NCI-H69 (cell line): ENCODE results near the gene JAK1.
A peak's percentile ranks its signal among the peaks of the same experiment; 100 is the strongest.

Experiments
- DNase-seq: peaks from one replicate; lab custom pipeline; 2025; lab: John Stamatoyannopoulos, UW

The JAK1 gene

DNA sequence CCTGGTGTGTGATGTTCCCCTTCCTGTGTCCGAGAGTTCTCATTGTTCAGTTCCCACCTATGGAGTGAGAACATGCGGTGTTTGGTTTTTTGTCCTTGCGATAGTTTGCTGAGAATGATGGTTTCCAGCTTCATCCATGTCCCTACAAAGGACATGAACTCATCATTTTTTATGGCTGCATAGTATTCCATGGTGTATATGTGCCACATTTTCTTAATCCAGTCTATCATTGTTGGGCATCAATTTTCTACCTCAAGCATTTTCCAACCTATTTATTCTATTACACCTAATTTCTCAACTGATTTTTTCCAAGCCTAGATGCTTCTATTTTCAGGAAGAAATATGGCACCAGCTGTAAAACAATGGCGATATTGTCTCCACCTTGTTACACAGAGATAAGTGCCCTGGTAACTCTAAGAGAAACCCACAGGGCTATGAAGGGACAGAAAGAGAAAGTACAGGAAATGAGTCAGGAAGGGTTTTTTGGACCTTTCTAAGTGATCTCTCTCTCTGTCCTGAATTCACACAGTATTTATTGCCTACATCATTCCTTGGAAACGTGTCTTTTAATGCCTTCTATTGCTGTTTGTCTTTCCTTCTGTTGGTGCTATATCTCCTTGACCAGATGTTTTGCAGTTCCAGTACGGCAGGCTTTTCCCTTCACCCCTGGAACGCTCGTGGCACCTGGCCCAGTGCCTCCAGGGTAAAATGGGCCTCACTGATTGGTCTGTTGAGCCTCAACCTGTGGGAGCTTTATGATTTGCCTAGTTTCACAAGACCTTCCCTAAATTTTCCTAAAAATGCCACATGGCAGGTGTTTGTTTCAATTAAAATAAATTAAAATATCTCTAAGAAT lies 14.6 kb upstream of the JAK1 start:
- peak; percentile 83 for DNase-seq

DNA sequence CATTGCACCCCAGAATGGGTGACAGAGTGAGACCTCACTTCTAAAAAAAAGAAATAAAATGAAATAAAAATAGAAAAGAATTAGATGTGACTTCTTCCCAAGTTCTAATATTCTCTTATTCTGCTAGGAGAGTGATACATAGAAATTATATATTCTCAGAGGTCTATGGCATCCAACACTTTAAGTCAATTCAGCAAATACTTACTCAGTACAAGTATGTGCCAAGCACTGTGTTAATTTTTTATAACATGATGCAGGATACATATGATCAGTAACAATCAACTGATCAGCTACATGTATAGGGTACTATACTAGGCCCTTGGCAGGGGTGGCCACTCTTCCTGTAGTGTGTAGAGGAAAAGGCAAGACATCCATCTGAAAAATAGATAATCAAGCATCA lies 13.0 kb upstream of the JAK1 start:
- no peak for DNase-seq

DNA sequence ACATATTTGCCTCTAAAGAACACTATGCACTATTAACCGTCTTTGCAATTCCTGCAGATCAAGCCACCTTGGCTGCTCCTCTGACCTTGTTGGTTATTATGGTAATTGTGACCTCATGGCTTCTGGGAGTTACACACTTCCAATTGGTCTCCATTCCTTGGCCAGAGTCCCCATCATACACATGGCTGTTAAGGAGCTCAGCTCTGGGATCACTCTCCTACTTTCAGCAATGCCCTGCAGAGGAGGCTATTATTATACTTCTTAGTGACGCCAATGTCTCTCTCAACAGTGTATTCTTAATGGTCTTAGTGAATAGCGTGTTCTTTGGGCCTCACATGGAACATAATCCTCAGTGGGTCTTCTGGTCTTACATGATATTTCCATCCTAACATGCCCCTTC lies 10.0 kb upstream of the JAK1 start:
- no peak for DNase-seq

DNA sequence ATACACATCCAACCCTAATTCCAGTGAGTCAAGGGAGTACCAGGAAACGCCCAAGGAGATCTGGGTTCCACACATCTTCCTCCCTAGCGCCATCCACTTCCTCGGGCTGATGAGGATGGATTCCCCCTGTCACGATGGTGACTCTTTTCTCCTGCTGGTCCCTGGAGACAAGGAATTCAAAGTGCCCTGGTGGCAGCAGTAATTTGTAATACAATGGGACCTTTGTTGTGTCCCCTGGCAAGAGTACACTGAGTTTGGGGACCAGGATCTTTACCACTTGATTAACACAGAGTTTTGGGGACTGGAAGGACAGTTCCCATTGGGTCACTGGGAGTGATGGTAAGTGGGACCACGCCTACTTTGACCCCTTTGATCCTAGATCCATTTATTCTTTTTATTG lies 9.4 kb upstream of the JAK1 start:
- DNase-seq, result peak; percentile 14

DNA sequence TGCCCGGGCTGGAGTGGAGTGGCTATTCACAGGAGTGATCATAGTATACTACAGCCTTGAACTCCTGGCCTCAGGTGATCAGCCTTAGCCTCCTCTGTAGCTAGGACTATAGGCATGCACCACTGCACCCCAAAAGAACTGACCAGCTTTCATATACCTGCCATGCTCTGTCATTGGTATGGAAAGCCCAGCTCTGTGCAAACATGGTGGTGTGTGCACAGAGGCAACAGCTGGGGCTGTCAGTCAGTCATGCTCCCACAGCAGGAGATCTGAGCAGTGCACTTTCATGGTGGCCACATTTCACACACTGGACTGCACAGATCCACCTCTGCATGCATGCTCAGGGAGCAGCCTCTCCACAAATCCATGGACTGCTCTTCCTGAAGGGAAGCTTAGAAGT lies 8.8 kb upstream of the JAK1 start:
- peak; percentile 46 for DNase-seq

DNA sequence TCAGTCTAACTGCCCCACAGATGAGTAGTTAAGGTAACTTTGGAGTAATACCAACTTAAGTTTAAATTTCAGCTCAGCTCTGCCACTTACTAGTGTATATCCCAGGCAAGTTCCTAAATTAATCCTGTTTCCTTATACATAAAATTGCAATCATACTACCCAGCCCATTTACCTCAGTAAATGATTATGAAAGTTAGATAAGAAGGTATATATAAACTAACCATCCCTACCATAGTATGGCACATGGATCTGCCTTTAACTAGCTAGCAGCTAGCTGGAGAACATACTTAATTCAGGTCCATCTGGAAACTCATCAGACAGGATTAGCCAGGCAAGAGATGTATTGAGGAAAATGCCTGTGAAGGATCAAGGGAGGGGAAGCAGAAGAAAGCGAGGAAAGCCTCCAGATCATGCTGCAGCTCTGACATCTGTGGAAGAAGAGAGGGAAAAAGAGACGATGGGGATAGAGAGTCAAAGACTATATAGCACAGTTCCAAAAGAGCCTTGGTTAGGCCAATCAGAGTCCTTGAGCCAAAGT lies 8.0 kb upstream of the JAK1 start:
- no peak for DNase-seq

DNA sequence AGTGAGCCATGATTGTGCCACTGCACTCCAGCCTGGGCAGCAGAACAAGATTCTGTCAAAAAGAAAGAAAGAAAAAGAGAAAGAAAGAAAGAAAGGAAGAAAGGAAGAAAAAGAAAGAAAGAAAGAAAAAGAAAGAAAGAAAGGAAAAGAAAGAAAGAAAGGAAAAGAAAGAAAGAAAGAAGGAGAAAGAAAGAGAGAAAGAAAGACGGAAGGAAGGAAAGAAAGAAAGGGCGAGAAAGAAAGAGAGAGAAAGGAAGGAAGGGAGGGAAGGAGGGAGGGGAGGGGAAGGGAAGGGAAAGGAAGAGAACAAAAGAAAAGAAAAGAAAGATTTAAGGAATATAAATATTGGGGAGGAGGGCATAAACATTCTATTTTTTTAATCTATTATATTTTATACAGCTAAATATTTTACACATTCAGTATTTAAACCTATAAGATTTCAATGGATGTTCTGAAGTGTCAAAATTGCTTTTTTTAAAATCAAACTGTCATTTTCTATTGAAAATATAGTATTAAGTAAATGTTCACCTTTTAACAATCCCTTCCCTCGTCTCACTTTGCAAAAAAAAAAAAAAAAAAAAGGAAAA lies 6.8 kb upstream of the JAK1 start:
- DNase-seq, result no peak

DNA sequence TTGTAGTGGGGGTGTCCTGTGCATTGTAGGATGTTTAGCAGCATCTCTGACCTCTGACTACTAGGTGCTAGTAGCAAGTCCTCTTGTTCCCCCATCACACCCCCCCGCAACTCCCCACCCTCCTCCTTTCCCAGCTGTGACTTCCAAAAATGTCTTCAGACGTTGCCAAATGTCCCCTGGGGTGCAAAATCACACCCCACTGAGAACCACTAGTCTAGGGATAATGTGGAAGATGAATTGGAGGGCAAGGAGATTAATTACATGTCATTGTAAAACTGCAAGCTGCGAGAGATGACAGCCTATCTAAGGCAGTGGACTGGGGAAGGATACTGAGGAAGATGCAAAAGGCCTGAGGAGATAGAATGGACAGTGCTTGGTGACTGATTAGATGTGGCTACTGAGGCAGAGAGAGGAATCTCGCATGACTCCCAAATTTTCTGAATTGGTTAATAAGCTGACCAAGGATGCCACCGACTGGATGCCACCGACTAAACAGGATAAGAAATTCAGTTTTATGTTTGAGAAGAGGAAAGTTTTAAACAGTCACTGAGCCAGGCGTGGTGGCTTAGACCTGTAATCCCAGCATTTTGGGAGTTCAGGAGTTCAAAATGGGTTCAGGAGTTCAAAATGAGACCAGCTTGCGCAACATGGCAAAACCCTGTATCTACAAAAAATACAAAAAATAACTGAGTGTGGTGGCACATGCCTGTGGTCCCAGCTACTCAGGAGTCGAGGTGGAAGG lies 3.1 kb upstream of the JAK1 start:
- peak; percentile 47 for DNase-seq

DNA sequence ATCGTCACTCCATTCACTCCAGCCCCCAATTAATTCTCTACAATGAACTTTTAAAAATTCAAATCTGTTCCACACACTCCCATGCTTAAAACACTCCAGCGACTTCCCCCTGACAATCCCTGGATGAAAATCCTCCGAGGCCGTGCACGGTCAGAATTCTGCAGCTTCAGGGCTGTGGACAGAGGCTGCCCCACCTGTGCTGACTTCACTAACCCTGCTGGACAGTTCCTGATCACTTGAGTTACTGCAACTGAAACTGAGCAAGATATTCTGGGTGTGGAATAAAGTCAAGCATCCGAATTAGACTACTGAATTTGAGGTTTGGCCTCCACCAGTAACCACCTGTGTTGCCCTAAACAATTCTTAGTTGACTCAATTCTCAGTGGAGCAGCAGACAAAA lies 1.0 kb upstream of the JAK1 start:
- DNase-seq, result no peak

DNA sequence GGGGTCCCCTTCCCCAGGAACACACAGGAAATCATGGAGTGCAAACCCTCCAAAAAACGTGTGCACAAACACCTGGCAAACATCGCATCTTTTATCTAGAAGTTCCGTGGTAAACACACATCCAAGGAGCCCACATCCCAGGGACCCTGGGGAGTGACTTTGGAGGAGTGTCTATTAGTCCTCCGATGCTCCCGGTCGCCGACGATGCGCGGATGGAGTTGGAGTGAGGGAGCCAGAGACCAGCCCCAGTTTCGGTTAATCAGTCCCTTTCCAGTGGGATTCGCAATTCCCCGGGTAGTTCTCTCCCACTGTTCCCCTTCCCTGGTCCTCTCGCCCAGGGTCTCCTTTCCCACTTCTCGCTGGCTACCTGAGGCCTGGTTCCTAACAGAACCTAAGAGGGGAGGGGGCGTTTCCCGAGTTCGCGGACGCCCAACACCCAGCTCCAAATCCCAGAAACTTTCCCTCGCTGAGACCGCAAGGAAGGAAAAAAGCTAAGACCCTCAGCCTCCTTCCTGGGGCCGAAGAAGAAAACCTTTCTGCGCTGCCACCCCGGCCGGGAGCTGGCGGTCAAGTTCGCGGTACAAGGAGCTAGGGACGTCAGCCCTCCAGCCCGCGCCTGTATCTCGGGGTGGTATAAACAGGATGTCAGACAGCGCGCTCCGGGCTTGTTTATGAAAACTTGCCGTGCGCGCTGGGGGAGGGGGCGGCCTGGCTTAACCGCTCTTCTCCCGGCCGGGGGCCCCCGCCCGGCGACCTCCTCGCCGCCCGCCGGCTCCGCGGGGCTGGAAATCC lies 787 bp downstream of the JAK1 start:
- DNase-seq, result peak; percentile 67

DNA sequence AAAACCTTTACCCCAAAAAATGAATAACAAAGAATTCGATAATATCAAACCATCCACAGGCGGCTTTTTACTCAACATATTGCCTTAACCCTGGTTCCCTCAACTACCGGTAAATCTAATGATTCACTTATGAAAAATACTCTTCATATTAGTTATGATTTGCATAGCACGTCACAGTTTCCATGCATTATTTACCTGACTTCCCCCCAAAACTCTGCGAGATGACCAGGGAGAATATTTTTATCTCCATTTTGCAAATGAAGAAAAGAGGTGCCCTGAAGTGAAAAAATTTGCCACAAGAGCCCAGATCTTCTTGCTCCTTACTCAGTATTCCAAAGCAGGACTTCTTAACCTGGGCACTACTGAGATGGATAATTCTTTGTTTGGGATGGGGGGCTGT lies 2.9 kb downstream of the JAK1 start:
- DNase-seq, result no peak

DNA sequence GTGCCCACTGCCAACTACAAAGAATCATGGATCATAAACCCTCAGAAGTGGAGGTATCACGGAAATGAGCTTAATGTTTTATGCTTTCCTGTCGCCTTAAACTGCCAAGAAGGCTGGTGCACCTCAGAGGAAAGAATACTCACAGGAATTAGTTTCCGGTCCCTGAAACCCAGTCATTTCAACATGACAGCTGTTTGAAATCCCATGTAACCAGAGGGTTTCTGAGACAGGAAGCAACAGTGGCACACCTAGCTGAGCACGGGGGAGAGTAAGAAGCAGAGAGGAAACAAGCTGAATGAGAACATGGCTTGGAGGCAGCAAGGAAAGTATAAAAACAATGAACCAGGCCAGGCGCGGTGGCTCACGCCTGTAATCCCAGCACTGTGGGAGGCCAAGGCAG lies 3.9 kb downstream of the JAK1 start:
- DNase-seq, result peak; percentile 39

DNA sequence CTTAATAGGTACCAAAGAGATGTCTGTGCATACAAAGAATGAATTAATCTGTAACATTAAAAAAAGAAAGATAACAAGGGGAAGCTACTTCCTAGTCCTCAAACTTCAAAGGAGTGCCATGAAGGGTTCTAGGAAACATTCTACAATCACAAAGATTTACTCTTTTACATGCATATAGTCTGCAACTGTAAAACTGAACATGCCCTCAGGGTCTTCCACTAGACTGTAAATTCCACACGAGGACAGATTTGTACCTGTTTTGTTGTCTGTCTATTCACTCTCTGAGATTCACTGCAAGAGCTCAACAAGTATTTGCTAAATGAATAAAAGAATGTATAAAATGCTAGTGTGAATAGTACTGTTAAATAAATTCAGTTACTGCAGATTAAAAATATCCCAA lies 4.4 kb downstream of the JAK1 start:
- no peak for DNase-seq

DNA sequence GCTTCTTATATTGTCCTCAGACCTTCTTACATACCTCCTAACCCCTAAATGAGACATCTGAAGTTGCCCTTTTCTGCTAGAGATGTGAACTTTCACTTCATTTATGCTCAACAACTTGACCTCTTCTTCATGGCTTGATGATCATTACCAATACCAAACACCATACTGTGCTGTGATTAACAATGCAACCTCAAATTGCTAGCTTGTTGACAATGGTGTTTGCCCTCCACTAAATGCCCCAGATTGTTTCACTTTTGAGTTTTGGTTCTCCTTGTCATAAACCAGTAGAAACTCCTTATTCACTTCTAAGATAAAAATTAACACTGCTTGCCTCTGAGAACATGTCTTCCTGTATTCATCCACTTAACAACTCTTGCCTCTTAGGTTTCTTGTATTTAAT lies 5.6 kb downstream of the JAK1 start:
- no peak for DNase-seq

DNA sequence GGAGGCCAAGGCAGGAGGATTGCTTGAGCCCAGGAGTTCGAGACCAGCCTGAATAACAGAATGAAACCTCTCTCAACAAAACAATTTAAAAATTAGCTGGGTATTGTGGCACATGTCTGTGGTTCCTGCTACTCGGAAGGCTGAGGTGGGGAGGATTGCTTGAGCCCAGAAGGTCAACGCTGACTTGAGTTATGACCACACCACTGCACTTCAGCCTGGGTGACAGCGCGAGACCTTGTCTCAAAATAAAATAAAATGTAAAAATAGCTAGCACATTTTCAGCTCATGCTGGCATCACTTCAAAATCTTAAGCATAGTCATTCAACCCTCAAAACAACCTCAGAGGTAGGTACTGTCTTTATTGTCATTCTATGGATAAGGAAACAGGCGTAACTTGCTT lies 6.4 kb downstream of the JAK1 start:
- DNase-seq, result no peak

DNA sequence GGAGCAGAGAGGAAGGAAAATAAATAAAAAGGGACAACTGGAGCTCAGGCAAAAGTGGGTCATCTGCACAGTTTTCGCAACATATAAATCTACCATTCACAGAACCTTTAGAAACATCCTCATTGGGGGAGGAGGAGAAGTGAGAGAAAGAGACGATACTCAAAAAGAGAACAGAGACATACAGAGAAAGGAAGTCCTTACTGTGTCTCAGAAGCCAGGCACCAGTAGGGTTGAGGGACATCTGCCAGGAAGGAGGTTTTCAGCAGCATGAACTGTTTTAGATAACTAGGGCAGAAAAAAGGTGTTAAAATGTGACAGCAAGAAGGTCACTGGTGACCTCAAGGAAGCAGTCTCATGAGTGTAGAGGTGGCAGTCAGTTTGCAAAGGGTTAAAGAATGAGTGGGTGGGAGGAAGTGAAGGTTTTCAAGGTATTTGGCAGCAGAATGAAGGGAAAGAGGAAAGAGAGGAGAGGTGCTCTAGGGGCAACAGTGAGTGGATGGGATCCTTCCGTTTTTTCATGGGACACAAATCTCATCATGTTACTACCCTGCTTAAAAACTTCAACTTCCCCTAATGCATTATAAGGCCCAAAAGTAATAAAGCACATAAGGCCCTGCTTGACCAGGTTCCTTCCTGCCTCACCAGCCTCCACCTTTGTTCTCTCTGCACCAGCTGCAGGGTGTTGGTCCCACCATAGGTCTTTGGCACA lies 9.5 kb downstream of the JAK1 start:
- no peak for DNase-seq

DNA sequence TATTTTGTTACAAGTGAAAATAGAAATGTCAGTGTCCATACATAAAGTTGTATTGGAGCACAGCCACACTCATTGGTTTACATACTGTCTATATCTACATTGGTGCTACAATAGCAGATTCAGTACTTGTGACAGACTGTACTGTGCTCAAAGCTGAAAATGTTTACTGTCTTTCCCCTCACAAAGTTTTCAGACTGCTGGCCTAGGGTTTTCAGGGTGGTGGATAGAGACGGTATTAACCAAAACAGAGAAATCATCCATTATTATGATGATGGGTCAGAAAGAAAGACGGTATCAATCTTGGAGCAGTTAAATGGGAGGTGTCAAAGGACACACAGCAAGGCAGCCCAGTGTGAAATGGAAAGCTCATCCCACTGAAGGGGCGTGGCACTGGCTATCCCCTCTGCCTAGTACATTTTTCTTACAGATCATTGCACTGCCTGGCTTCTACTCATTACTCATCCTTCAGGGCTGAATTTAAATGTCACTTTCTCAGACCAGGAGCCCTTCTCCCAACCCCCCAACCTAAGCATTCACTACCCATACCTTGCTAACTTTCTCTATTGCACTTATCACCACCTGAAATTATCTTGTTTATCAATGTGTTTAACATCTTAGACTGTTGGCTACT lies 10.2 kb downstream of the JAK1 start:
- no peak for DNase-seq

DNA sequence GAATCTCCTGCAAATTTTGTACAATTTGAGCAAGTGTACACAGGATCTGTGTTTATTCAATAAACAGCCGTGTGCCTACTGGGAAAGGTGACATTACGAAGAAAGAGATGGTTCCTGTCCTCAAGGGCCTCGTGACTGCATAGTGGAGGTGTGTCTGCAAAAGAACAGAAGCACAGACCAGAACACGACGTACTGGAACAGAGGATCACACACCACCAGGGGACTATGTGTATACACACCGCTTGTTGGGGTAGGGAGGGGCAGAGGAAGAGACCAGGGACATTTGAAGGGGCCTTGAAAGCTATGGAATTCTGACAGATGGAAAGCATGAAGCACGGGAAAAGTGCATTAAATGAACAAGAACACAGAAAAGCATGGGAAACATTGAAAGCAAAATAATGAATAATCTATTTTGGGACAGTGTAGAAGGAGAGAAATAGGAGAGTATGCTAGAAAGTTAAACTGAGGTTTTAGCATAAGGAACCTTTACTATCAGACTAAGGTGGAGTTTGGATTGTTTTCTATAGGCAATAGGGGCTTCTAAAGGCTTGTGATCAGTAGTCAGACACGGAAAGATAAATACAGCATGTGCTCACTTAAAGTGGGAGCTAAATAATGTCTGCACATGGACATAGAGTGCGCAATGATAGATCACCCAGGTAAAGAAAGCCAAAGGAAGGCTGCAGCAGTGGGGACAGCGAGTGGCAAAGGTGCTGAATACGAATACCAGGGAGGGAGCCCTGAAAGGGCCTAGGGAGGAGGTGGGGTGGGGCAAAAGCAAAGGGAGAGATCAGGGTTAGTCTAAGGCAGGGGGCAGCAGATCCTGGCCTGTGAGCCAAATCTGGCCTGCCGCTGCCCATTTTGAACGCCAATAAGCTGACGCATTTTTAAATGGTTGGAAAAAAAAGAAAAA lies 11.0 kb downstream of the JAK1 start:
- no peak for DNase-seq

DNA sequence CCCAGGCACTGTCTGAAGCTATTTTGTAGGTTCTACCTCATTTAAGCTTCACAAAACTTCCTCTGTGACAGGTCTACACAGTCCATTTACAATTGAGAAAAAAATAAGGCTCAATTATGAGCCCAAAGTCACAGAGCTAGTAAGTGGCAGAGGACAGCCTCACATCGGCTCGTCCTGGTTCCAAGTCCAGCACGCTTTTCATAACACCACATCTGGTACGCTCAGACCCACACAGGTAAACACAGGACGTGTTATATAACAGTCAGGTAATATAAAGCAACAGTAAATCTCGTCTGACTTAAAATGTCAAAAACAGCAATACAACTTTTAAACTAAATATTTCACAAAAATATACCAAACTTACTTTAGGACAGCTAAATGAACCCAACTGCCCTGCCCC lies 13.1 kb downstream of the JAK1 start:
- no peak for DNase-seq

DNA sequence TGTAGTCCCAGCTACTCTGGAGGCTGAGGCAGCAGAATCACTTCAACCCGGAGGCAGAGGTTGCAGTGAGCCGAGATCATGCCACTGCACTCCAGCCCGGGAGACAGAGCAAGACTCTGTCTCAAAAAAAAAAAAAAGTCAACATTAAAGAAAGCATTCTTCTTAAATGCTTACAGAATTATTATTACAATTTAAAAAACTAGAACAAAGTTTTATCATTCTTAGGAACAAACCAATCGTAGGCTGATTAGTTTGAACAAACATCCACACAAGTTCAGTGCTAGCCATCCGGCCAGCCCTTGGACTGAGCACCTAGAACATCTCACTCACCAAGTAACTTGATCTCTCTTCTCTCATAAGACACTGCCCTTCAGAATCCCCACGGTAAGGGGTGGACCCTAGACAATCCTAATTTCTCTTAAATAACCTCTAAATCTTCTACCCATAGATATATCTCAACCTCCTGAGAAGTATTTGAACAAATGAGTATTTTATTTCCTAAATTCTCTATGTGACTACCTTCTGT lies 16.0 kb downstream of the JAK1 start:
- DNase-seq, result no peak
